ENCODE measurements around the gene MMP25. TPM values are rescaled to one million over a fixed set of nuclear protein-coding genes. Genes with fewer than 3 reads are reported as not detected.

The MMP25 gene
- total RNA-seq, 1 donor from 2014 or later = 0.16 TPM

GRCh38 chr16:3029491-3030221, 16.7 kb upstream of the MMP25 start:
- Mint-ChIP-seq H3K4me3 (no peak overlapping the region), H3K9me3 (no peaks in the 10 kb centered on the region), H3K27ac (no peak overlapping the region), H3K27me3 (ENCODE audit: low read depth) (peaks cover 29% of the 10 kb centered on the region), H3K36me3 (peaks cover 9% of the 10 kb centered on the region), H3K4me1 (peaks cover 5% of the 10 kb centered on the region)
- TF ChIP-seq CTCF (IDR thresholded peaks at IDR 0.05; ENCODE audit: unreplicated experiment) = no peak
- DNase-seq (ENCODE audit: low spot score in 2 of 2, unreplicated experiment in 2 of 2) = no peak

- peaks cover 37% of the 10 kb centered on the region for H3K27me3 Mint-ChIP-seq (ENCODE audit: low read depth)
- peaks cover 9% of the 10 kb centered on the region for H3K36me3 Mint-ChIP-seq
- DNase-seq (ENCODE audit: low spot score in 2 of 2, unreplicated experiment in 2 of 2) = no peak
- no peaks in the 10 kb centered on the region for H3K9me3 Mint-ChIP-seq
- H3K4me3 Mint-ChIP-seq = no peak overlapping the region
- TF ChIP-seq CTCF (IDR thresholded peaks at IDR 0.05; ENCODE audit: unreplicated experiment) = no peak
- peaks cover 5% of the 10 kb centered on the region for H3K4me1 Mint-ChIP-seq
- H3K27ac Mint-ChIP-seq = no peak overlapping the region
These were observed 15.8 kb upstream of the MMP25 start for GRCh38 chr16:3030222-3031212.

- no peak overlapping the region for H3K4me3 Mint-ChIP-seq
- peaks cover 53% of the 10 kb centered on the region for H3K27me3 Mint-ChIP-seq (ENCODE audit: low read depth)
- peaks cover 9% of the 10 kb centered on the region for H3K4me1 Mint-ChIP-seq
- DNase-seq (ENCODE audit: low spot score in 2 of 2, unreplicated experiment in 2 of 2) = no peak
- no peak for TF ChIP-seq CTCF (IDR thresholded peaks at IDR 0.05; ENCODE audit: unreplicated experiment)
- H3K9me3 Mint-ChIP-seq = no peaks in the 10 kb centered on the region
- H3K27ac Mint-ChIP-seq = no peak overlapping the region
- no peaks in the 10 kb centered on the region for H3K36me3 Mint-ChIP-seq
These were observed 13.7 kb upstream of the MMP25 start for GRCh38 chr16:3032624-3033023.

GRCh38 chr16:3035289-3035971, 10.9 kb upstream of the MMP25 start:
- H3K4me1 Mint-ChIP-seq = peaks cover 7% of the 10 kb centered on the region
- no peak for TF ChIP-seq CTCF (IDR thresholded peaks at IDR 0.05; ENCODE audit: unreplicated experiment)
- H3K27me3 Mint-ChIP-seq (ENCODE audit: low read depth) = peaks cover 76% of the 10 kb centered on the region
- no peak overlapping the region for H3K27ac Mint-ChIP-seq
- no peaks in the 10 kb centered on the region for H3K9me3 Mint-ChIP-seq
- no peaks in the 10 kb centered on the region for H3K36me3 Mint-ChIP-seq
- DNase-seq (ENCODE audit: low spot score in 2 of 2, unreplicated experiment in 2 of 2) = no peak
- H3K4me3 Mint-ChIP-seq = peak overlapping the region; percentile 53

GRCh38 chr16:3035972-3036725, 10.2 kb upstream of the MMP25 start:
- peaks cover 80% of the 10 kb centered on the region for H3K27me3 Mint-ChIP-seq (ENCODE audit: low read depth)
- no peak for TF ChIP-seq CTCF (IDR thresholded peaks at IDR 0.05; ENCODE audit: unreplicated experiment)
- H3K36me3 Mint-ChIP-seq = no peaks in the 10 kb centered on the region
- no peak for DNase-seq (ENCODE audit: low spot score in 2 of 2, unreplicated experiment in 2 of 2)
- H3K4me1 Mint-ChIP-seq = peaks cover 6% of the 10 kb centered on the region
- no peak overlapping the region for H3K27ac Mint-ChIP-seq
- H3K4me3 Mint-ChIP-seq = peak overlapping the region; percentile 53
- no peaks in the 10 kb centered on the region for H3K9me3 Mint-ChIP-seq
